Activated B cell treated with CpG ODN at 0.5 μM for 24 hours (primary cell): ENCODE results near the gene CDK4. TPM values are rescaled to one million over a fixed set of nuclear protein-coding genes. Genes with fewer than 3 reads are reported as not detected.
A peak's percentile ranks its signal among the peaks of the same experiment; 100 is the strongest.
"Not testable (repeated sequence)": the region's sequence is repeated elsewhere in the genome, so short reads cannot be mapped to it uniquely, and the experiment has no call there.

ENCODE experiments used
- ATAC-seq: fragments of 200-7000 bp; cut with Tn5 transposase; one replicate; pipeline ENCODE4 v1.10.0; 2021; ENCODE audit warnings: low read depth, mild to moderate bottlenecking, moderate library complexity
- CTCF ChIA-PET: fragments of 350-600 bp; sonication (Branson Sonifier 250); formaldehyde crosslinking; loops from one replicate; lab custom pipeline; 2021; ENCODE audit warnings: antibody characterized with exemption; lab: Charles Lee
- POLR2A ChIA-PET: fragments of 350-600 bp; sonication (Branson Sonifier 250); formaldehyde crosslinking; loops from one replicate; lab custom pipeline; 2021; ENCODE audit warnings: antibody characterized with exemption; lab: Charles Lee
- DNase-seq: peaks from one replicate; pipeline ENCODE4 v3.0.0; 2022
- H3K27ac Mint-ChIP-seq: one replicate; pipeline ENCODE4 v1.8.0; 2020; ENCODE audit warnings: mixed read lengths
- H3K27me3 Mint-ChIP-seq: one replicate; pipeline ENCODE4 v1.8.0; 2021; ENCODE audit warnings: mixed read lengths
- H3K36me3 Mint-ChIP-seq: one replicate; pipeline ENCODE4 v1.8.0; 2021; ENCODE audit warnings: low read depth, mixed read lengths
- H3K4me1 Mint-ChIP-seq: one replicate; pipeline ENCODE4 v1.8.0; 2021; ENCODE audit warnings: mixed read lengths
- H3K4me3 Mint-ChIP-seq: one replicate; pipeline ENCODE4 v1.8.0; 2020; ENCODE audit warnings: mild to moderate bottlenecking, mixed read lengths
- H3K9me3 Mint-ChIP-seq: one replicate; pipeline ENCODE4 v1.8.0; 2020; ENCODE audit warnings: mixed read lengths
- CTCF ChIP-seq: fragments of 200-600 bp; IDR thresholded peaks from one replicate; pipeline ENCODE4 v1.8.0; 2022; ENCODE audit warnings: antibody characterized with exemption, mild to moderate bottlenecking
- intact Hi-C: fragments of 100-400 bp; cut with micrococcal nuclease; formaldehyde crosslinking; loops from one replicate; pipeline ENCODE4 v1.15.1; 2024
- total RNA-seq: library from RNA; stranded (reverse); gene quantifications from 2 replicates; pipeline ENCODE4 v1.2.3, GENCODE V29; 2022

Gene CDK4
- total RNA-seq, 1 donor from 2014 or later: 95.7 TPM

GRCh38 chr12:57717131-57717530, 35.0 kb downstream of the CDK4 start:
- Mint-ChIP-seq H3K9me3 (no peaks in the 10 kb centered on the region), H3K27ac (no peak overlapping the region), H3K4me1 (peaks cover 12% of the 10 kb centered on the region), H3K36me3 (peaks cover 81% of the 10 kb centered on the region), H3K27me3 (no peaks in the 10 kb centered on the region), H3K4me3 (no peak overlapping the region)
- ChIA-PET CTCF (no interaction called here), POLR2A (no interaction called here)
- TF ChIP-seq CTCF: no peak
- DNase-seq (no peak), ATAC-seq (no peak)
- intact Hi-C loops: no loop called here

GRCh38 chr12:57716305-57716704, 35.8 kb downstream of the CDK4 start:
- intact Hi-C loops: no loop called here
- no peak overlapping the region for H3K27ac Mint-ChIP-seq
- ATAC-seq (no peak), DNase-seq (no peak)
- no peak overlapping the region for H3K4me3 Mint-ChIP-seq
- ChIA-PET POLR2A (interaction anchor here (0.7 to 1.5 kb wide), 2 partner anchors 22 to 56 kb away, joined by 3 read pairs; partner anchors contain the start of genes EEF1AKMT3 and OS9), CTCF (no interaction called here)
- no peaks in the 10 kb centered on the region for H3K27me3 Mint-ChIP-seq
- TF ChIP-seq CTCF: no peak
- peaks cover 12% of the 10 kb centered on the region for H3K4me1 Mint-ChIP-seq
- peaks cover 80% of the 10 kb centered on the region for H3K36me3 Mint-ChIP-seq
- no peaks in the 10 kb centered on the region for H3K9me3 Mint-ChIP-seq

GRCh38 chr12:57715786-57716185, 36.3 kb downstream of the CDK4 start:
- ATAC-seq (no peak), DNase-seq (no peak)
- Mint-ChIP-seq H3K36me3 (peaks cover 76% of the 10 kb centered on the region), H3K9me3 (no peaks in the 10 kb centered on the region), H3K4me3 (peak overlapping the region; percentile 1), H3K27me3 (no peaks in the 10 kb centered on the region), H3K27ac (no peak overlapping the region), H3K4me1 (peaks cover 12% of the 10 kb centered on the region)
- TF ChIP-seq CTCF: no peak
- intact Hi-C loops: no loop called here
- ChIA-PET CTCF (no interaction called here), POLR2A (interaction anchor here (1.5 kb wide), 1 partner anchor 22 kb away, joined by 3 read pairs; the partner anchor contains the start of gene OS9)

- CTCF ChIA-PET, H3K27ac Mint-ChIP-seq, H3K27me3 Mint-ChIP-seq, H3K9me3 Mint-ChIP-seq, intact Hi-C loops, DNase-seq: not testable (repeated sequence)
- peak; percentile 84 for ATAC-seq
- POLR2A ChIA-PET: interaction anchor here (1.5 kb wide), 1 partner anchor 21 kb away, joined by 3 read pairs; the partner anchor contains the start of gene OS9
- peak overlapping the region; percentile 1 for H3K4me3 Mint-ChIP-seq
- peaks cover 73% of the 10 kb centered on the region for H3K36me3 Mint-ChIP-seq
- peaks cover 14% of the 10 kb centered on the region for H3K4me1 Mint-ChIP-seq
These were observed 36.9 kb downstream of the CDK4 start for GRCh38 chr12:57715036-57715748.

GRCh38 chr12:57713209-57713608, 38.9 kb downstream of the CDK4 start:
- intact Hi-C loops: no loop called here
- no peak for TF ChIP-seq CTCF
- DNase-seq (no peak), ATAC-seq (no peak)
- no peak overlapping the region for H3K4me3 Mint-ChIP-seq
- POLR2A ChIA-PET: interaction anchor here (0.6 kb wide), 1 partner anchor 9 kb away, joined by 7 read pairs; no protein-coding TSS in a partner anchor
- no peaks in the 10 kb centered on the region for H3K9me3 Mint-ChIP-seq
- peaks cover 68% of the 10 kb centered on the region for H3K36me3 Mint-ChIP-seq
- H3K27ac Mint-ChIP-seq: no peak overlapping the region
- peaks cover 16% of the 10 kb centered on the region for H3K4me1 Mint-ChIP-seq
- H3K27me3 Mint-ChIP-seq: no peaks in the 10 kb centered on the region
- CTCF ChIA-PET: no interaction called here
